GM12878 (cell line): ENCODE measurements around the gene NAV3. TPM values are rescaled to one million over a fixed set of nuclear protein-coding genes. Genes with fewer than 3 reads are reported as not detected.

Experiments
- ATAC-seq: fragments of 200-7000 bp; cut with Tn5 transposase; 3 replicates; pipeline ENCODE4 v1.9.1; 2020; ENCODE audit warnings: mild to moderate bottlenecking, moderate library complexity
- BruUV-seq: library from RNA; stranded (reverse); fragments of 400-500 nt; replicated peaks from 2 replicates; lab custom pipeline; 2021; lab: Mats Ljungman, UMichigan
- CTCF ChIA-PET: fragments of 300-600 bp; sonication (Branson Sonifier 250); formaldehyde crosslinking; extraction: SDS; loops from one replicate; lab custom pipeline; 2021; ENCODE audit warnings: inconsistent platforms; lab: Yijun Ruan, JAX
- POLR2A ChIA-PET: fragments of 350-600 bp; formaldehyde crosslinking; extraction: SDS; loops from one replicate; lab custom pipeline; 2021; ENCODE audit warnings: inconsistent platforms; lab: Charles Lee
- RAD21 ChIA-PET: fragments of 300-600 bp; sonication (Branson Sonifier 250); formaldehyde crosslinking; loops from one replicate; lab custom pipeline; 2023; ENCODE audit warnings: antibody characterized with exemption; ENCODE audit not compliant: unreplicated experiment; lab: Charles Lee
- SMC1A ChIA-PET: fragments of 300-600 bp; sonication (Branson Sonifier 250); formaldehyde crosslinking; loops from one replicate; lab custom pipeline; 2023; ENCODE audit not compliant: unreplicated experiment, uncharacterized antibody; lab: Charles Lee
- DNase-seq: peaks from one replicate; pipeline ENCODE4 v3.0.0-alpha.2; 2011; ENCODE audit warnings: low read depth, low spot score
- FAIRE-seq: peaks from 3 replicates; lab custom pipeline; 2011; peaks lifted over from hg19 to GRCh38; lab: Jason Lieb, UNC
- H2AFZ ChIP-seq: 2 replicates; pipeline ENCODE4 v1.6.0; 2011; ENCODE audit warnings: low read depth, low read length, control low read depth; ENCODE audit not compliant: control insufficient read depth
- H3K27ac ChIP-seq: 2 replicates; pipeline ENCODE4 v1.5.1; 2011; ENCODE audit warnings: control low read depth; ENCODE audit not compliant: control insufficient read depth, insufficient read depth
- H3K27me3 ChIP-seq, 2 experiments: replicated peaks in 1 of 2; 2 replicates each; pipeline versions ENCODE4 v1.6.0 to v1.6.1; 2011; ENCODE audit warnings: low read length in 1 of 2; ENCODE audit not compliant: control insufficient read depth in 2 of 2, insufficient read depth in 2 of 2
- H3K36me3 ChIP-seq, 2 experiments: 2 replicates each; pipeline ENCODE4 v1.5.1; 2011; ENCODE audit warnings: low read length in 1 of 2; ENCODE audit not compliant: control insufficient read depth in 2 of 2, insufficient read depth in 2 of 2
- H3K4me1 ChIP-seq: 2 replicates; pipeline ENCODE4 v1.6.1; 2011; ENCODE audit warnings: mild to moderate bottlenecking, low read length, moderate library complexity, mixed read lengths; ENCODE audit not compliant: control insufficient read depth, insufficient read depth
- H3K4me2 ChIP-seq: 2 replicates; pipeline ENCODE4 v1.6.0; 2011; ENCODE audit warnings: control low read depth; ENCODE audit not compliant: control insufficient read depth, insufficient read depth
- H3K4me3 ChIP-seq: fragments of 200-600 bp; sonication (generic); 2 replicates; pipeline ENCODE4 v1.5.1; 2016
- H3K79me2 ChIP-seq: 2 replicates; pipeline ENCODE4 v1.6.0; 2011; ENCODE audit warnings: low read length; ENCODE audit not compliant: control insufficient read depth, insufficient read depth
- H3K9ac ChIP-seq: 2 replicates; pipeline ENCODE4 v1.8.0; 2011; ENCODE audit warnings: low read length, control low read depth, mixed read lengths; ENCODE audit not compliant: control insufficient read depth, insufficient read depth
- H3K9me3 ChIP-seq: replicated peaks from 3 replicates; pipeline ENCODE4 v1.5.1; 2011; ENCODE audit warnings: mild to moderate bottlenecking, low read length; ENCODE audit not compliant: control insufficient read depth, insufficient read depth
- H4K20me1 ChIP-seq: 2 replicates; pipeline ENCODE4 v1.6.0; 2011; ENCODE audit not compliant: control insufficient read depth, insufficient read depth
- HCFC1 ChIP-seq: fragments of 150-350 bp; IDR thresholded peaks from 2 replicates; pipeline ENCODE4 v1.6.1; 2014; ENCODE audit warnings: low read length
- RFX5 ChIP-seq: IDR thresholded peaks from 2 replicates; pipeline ENCODE4 v1.6.1; 2011; ENCODE audit warnings: low read depth, low read length, improper control_type of control experiment
- WRNIP1 ChIP-seq: IDR thresholded peaks from 2 replicates; pipeline ENCODE4 v1.6.1; 2011; ENCODE audit warnings: low read depth, low read length, improper control_type of control experiment, borderline replicate concordance
- ZNF384 ChIP-seq: IDR thresholded peaks from 2 replicates; pipeline ENCODE4 v1.6.1; 2012; ENCODE audit warnings: low read depth, mild to moderate bottlenecking, low read length, improper control_type of control experiment, borderline replicate concordance
- WGBS: methylation state at CpG from one replicate; pipeline ENCODE4 v1.1.6; 2016; ENCODE audit warnings: low lambda C conversion rate; ENCODE audit not compliant: insufficient replicate concordance, insufficient coverage; ENCODE audit errors: missing lambda C conversion rate; 5-methylcytosine and 5-hydroxymethylcytosine counted together
- in situ Hi-C: fragments of 300-500 bp; cut with MboI; formaldehyde crosslinking; loops from 9 replicates; pipeline ENCODE4 v1.14.3; 2018; ENCODE audit warnings: mixed read lengths
- intact Hi-C: fragments of 100-400 bp; cut with micrococcal nuclease; formaldehyde crosslinking; loops from one replicate; pipeline ENCODE4 v1.14.2; 2022; ENCODE audit not compliant: unreplicated experiment
- polyA plus RNA-seq, 11 experiments: library from polyadenylated mRNA; depleted of rRNA in 4 of 11; unstranded in 6 of 11; stranded (reverse) in 5 of 11; fragments of >200 nt; fragmentation: Nextera tagmentation in 4 of 11; fragmentation: Illumina TruSeq in 1 of 11; extraction: Ambion mirVana in 4 of 11; extraction: Trizol in 1 of 11; gene quantifications; 1 replicate in 1 of 11; 2 replicates in 10 of 11; pipeline versions ENCODE4 v1.2.1 to v1.2.3, GENCODE V29; 2011 to 2016; ENCODE audit warnings: inconsistent platforms in 2 of 11, missing spikeins in 2 of 11, low read depth in 1 of 11
- total RNA-seq, 4 experiments: library from RNA; depleted of rRNA in 3 of 4; stranded (reverse); fragments of >200 nt in 3 of 4; fragmentation: Illumina TruSeq in 1 of 4; extraction: Trizol in 1 of 4; gene quantifications; 2 replicates each; pipeline versions ENCODE4 v1.2.1 to v1.2.3, GENCODE V29; 2013 to 2021
- TF ChIP-seq, protein P1 (sequence below): fragments of 450-650 bp; formaldehyde crosslinking; IDR thresholded peaks from 2 replicates; pipeline ENCODE4 v1.5.0; 2022; ENCODE audit warnings: mild to moderate bottlenecking, missing genetic modification characterization

NAV3 gene
- total and polyA plus RNA-seq, 10 of the 15 experiments (the other 5 are each of a cell fraction or from before 2014, with no cell fraction given) = 0.05 to 0.51 (median 0.22) TPM; not detected in 1

DNA sequence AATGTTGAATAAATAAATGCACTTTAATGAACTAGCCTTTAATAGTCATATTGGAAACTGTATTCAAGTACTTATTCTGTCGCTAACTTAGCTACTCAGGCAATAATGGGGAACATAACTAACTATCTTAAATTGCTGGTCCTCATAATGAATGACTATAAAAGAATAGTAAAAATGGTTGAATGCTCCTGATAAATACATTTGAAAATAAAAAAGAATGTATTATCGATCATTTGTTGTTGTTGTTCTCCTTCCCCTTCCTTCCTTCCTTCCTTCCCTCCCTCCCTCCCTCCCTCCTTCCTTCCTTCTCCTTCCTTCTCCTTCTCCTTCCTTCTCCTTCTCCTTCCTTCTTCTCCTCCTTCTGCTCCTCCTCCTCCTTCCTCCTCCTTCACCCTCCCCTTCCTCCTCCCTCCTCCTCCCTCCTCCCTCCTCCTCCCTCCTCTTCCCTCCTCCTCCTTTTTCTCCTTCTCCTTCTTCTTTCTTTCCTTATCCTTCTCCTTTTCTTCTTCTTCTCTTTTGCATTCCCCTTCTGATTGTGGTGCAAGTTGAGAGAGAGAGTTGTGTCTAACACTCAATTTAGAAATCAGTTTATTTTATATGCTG is 133.0 kb downstream of the NAV3 start:
- Histone ChIP-seq H3K79me2 (no peaks in the 10 kb centered on the region), H3K36me3 (no peaks in the 10 kb centered on the region), H4K20me1 (no peaks in the 10 kb centered on the region), H3K27me3 (no peaks in the 10 kb centered on the region), H3K9me3 (no peaks in the 10 kb centered on the region), H3K9ac (no peak overlapping the region), H3K4me1 (no peaks in the 10 kb centered on the region), H2AFZ (no peak overlapping the region), H3K27ac (no peak overlapping the region), H3K4me2 (no peak overlapping the region), H3K4me3 (no peak overlapping the region)
- ATAC-seq = no peak
- intact Hi-C loops = no loop called here
- ChIA-PET RAD21 (no interaction called here), SMC1A (interaction anchor here (0.7 kb wide), 1 partner anchor 41 kb away, joined by 3 read pairs; no protein-coding TSS in a partner anchor), POLR2A (no interaction called here), CTCF (no interaction called here)
- DNase-seq = no peak
- no peak for FAIRE-seq
- WGBS = 57% methylated on average over 2 of the region's 2 CpGs
- no TSS peak for BruUV-seq
- in situ Hi-C loops = no loop called here
- no peak for TF ChIP-seq HCFC1
- TF ChIP-seq RFX5 = no peak
- TF ChIP-seq, protein P1, sequence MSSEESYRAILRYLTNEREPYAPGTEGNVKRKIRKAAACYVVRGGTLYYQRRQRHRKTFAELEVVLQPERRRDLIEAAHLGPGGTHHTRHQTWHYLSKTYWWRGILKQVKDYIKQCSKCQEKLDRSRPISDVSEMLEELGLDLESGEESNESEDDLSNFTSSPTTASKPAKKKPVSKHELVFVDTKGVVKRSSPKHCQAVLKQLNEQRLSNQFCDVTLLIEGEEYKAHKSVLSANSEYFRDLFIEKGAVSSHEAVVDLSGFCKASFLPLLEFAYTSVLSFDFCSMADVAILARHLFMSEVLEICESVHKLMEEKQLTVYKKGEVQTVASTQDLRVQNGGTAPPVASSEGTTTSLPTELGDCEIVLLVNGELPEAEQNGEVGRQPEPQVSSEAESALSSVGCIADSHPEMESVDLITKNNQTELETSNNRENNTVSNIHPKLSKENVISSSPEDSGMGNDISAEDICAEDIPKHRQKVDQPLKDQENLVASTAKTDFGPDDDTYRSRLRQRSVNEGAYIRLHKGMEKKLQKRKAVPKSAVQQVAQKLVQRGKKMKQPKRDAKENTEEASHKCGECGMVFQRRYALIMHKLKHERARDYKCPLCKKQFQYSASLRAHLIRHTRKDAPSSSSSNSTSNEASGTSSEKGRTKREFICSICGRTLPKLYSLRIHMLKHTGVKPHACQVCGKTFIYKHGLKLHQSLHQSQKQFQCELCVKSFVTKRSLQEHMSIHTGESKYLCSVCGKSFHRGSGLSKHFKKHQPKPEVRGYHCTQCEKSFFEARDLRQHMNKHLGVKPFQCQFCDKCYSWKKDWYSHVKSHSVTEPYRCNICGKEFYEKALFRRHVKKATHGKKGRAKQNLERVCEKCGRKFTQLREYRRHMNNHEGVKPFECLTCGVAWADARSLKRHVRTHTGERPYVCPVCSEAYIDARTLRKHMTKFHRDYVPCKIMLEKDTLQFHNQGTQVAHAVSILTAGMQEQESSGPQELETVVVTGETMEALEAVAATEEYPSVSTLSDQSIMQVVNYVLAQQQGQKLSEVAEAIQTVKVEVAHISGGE (CRISPR knock-in tag) = no peak
- no peak for TF ChIP-seq WRNIP1
- no peak for TF ChIP-seq ZNF384
